Pancreas (tissue), 10 donors: ENCODE results near the gene SLC25A27. TPM values are rescaled to one million over a fixed set of nuclear protein-coding genes. Genes with fewer than 3 reads are reported as not detected.
A peak's percentile ranks its signal among the peaks of the same experiment; 100 is the strongest.

ENCODE experiments used
- ATAC-seq, 4 donors: fragments of 200-7000 bp; cut with Tn5 transposase; one replicate each; pipeline versions ENCODE4 v1.8.0 to v1.9.1; 2020; ENCODE audit warnings: mild to moderate bottlenecking in 4 of 4, moderate library complexity in 4 of 4
- DNase-seq, 6 donors: peaks; one replicate each; pipeline ENCODE4 v3.0.0-alpha.2; 2020
- FAIRE-seq: peaks from 2 replicates; lab custom pipeline; 2012; peaks lifted over from hg19 to GRCh38; lab: Jason Lieb, UNC
- H3K27ac ChIP-seq, 4 donors: fragments of 200-600 bp; sonication (generic); 1 replicate in 3 of 4; 2 replicates in 1 of 4; pipeline versions ENCODE4 v1.5.0 to v1.8.0; 2020
- H3K27me3 ChIP-seq, 4 donors: fragments of 200-600 bp; one replicate each; pipeline ENCODE4 v1.8.0; 2021
- H3K36me3 ChIP-seq, 3 donors: fragments of 200-600 bp; sonication (generic) in 1 of 3; one replicate each; pipeline versions ENCODE4 v1.5.0 to v1.8.0; 2020 to 2021
- H3K4me1 ChIP-seq, 3 donors: fragments of 200-600 bp; one replicate each; pipeline ENCODE4 v1.8.0; 2021
- H3K4me3 ChIP-seq, 4 donors: fragments of 200-600 bp; sonication (generic) in 2 of 4; one replicate each; pipeline versions ENCODE4 v1.5.0 to v1.8.0; 2020 to 2021
- H3K9me3 ChIP-seq, 4 donors: fragments of 200-600 bp; one replicate each; pipeline ENCODE4 v1.8.0; 2021
- WGBS, 2 donors: extraction: QIAGEN DNeasy Blood & Tissue Kit; methylation state at CpG; one replicate each; pipeline ENCODE4 v1.1.7; 2013; 5-methylcytosine and 5-hydroxymethylcytosine counted together
- intact Hi-C, 3 donors: fragments of 100-400 bp; cut with DNase I; formaldehyde crosslinking; loops; one replicate each; pipeline versions ENCODE4 v1.11.1 to v1.14.2; 2022
- polyA plus RNA-seq, 2 donors: library from polyadenylated mRNA; stranded (reverse); fragments of 200-250 nt; gene quantifications; one replicate each; pipeline ENCODE4 v1.2.3, GENCODE V29; 2013
- total RNA-seq, 6 donors: library from RNA; stranded (reverse); fragmentation: NEBNext Ultra II Directional in 4 of 6; extraction: Animal tissue kit (Norgen Biotek cat#: 25700) in 4 of 6; gene quantifications; one replicate each; pipeline versions ENCODE4 v1.2.1 to v1.2.4, GENCODE V29; 2021 to 2023
- TF ChIP-seq, protein P1 (sequence below), 4 donors: fragments of 200-600 bp; sonication (generic) in 3 of 4; IDR thresholded peaks; one replicate each; pipeline versions ENCODE4 v1.5.0 to v1.8.0; 2021; ENCODE audit warnings: antibody characterized with exemption in 4 of 4
- donor health status: healthy with polysubstance abuse.
- donor health status: DM: no; HTN: no; CAD: no; lungs with moderate emphysema.
- donor health status: DM: no; HTN: no; CAD: no.
- donor health status: control.
- donor health status: control.
- donor health status: Bipolar disorder and iron deficiency.
- donor health status: DM: yes; HTN: yes; CAD: no.
- donor health status: DM: no; HTN: no; CAD: no.
- donor health status: DM: no; HTN: no; CAD: no.
- donor health status: DM: yes; HTN: yes; CAD: no.

The SLC25A27 gene
- total and polyA plus RNA-seq, 8 donors = 3.3 to 63.2 (median 10.9) TPM

GRCh38 chr6:46674410-46674809 lies 21.6 kb downstream of the SLC25A27 start:
- ATAC-seq (no peak), DNase-seq (no peak), FAIRE-seq (no peak)
- H3K27ac ChIP-seq = no peak overlapping the region
- H3K4me3 ChIP-seq = no peak overlapping the region
- WGBS, 2 donors = 46 to 55% methylated on average over 1 of the region's 1 CpG
- intact Hi-C loops = no loop called here
- no peaks in the 10 kb centered on the region for H3K27me3 ChIP-seq
- H3K36me3 ChIP-seq = peaks cover 0 to 7% (median 0%) of the 10 kb centered on the region in 3 donors
- H3K4me1 ChIP-seq = no peaks in the 10 kb centered on the region
- TF ChIP-seq, protein P1, sequence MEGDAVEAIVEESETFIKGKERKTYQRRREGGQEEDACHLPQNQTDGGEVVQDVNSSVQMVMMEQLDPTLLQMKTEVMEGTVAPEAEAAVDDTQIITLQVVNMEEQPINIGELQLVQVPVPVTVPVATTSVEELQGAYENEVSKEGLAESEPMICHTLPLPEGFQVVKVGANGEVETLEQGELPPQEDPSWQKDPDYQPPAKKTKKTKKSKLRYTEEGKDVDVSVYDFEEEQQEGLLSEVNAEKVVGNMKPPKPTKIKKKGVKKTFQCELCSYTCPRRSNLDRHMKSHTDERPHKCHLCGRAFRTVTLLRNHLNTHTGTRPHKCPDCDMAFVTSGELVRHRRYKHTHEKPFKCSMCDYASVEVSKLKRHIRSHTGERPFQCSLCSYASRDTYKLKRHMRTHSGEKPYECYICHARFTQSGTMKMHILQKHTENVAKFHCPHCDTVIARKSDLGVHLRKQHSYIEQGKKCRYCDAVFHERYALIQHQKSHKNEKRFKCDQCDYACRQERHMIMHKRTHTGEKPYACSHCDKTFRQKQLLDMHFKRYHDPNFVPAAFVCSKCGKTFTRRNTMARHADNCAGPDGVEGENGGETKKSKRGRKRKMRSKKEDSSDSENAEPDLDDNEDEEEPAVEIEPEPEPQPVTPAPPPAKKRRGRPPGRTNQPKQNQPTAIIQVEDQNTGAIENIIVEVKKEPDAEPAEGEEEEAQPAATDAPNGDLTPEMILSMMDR (IDR thresholded peaks at IDR 0.05) = no peak
- no peaks in the 10 kb centered on the region for H3K9me3 ChIP-seq

DNA sequence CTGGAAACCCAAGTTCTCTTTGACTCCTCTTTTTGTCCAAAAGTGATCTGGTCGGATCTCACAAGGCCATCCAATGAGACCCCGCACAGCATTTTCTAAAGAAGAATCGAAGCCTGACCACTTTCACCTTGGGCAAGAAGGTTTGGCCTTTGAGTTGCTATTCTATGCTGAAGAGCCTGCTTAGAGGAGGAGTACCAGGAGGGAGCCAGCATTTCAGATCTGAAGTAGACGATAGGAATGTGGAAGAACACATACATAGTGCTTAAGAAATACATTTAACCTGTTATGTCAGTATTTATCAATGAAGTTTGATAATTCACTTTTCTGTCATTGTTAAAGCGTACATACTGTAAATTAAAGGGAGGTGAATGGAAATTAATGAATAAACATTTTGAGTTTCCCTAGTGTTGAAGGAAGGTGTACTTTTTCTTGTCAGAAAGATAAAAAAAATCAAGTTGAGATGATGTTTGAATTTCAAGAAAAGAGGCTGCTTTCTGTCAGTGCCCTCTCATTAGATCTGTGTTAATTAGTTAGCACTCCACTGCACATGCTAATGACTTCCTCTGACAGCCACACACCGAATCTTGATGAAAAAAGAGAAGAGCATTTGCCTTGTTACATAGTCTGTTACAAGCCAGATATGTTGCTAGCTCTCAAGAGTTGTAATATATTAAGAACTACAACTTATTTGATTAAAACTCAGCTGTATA lies 24.0 kb downstream of the SLC25A27 start:
- Histone ChIP-seq H3K36me3 (peaks cover 0 to 7% (median 0%) of the 10 kb centered on the region in 3 donors), H3K4me1 (no peaks in the 10 kb centered on the region), H3K9me3 (no peaks in the 10 kb centered on the region), H3K27ac (no peak overlapping the region), H3K27me3 (no peaks in the 10 kb centered on the region), H3K4me3 (no peak overlapping the region)
- TF ChIP-seq, protein P1 (IDR thresholded peaks at IDR 0.05) = no peak
- no peak for ATAC-seq
- DNase-seq = no peak
- WGBS, 2 donors = 90 to 93% methylated on average over 6 of the region's 6 CpGs
- no peak for FAIRE-seq
- intact Hi-C loops = no loop called here

GRCh38 chr6:46677314-46677654 lies 24.5 kb downstream of the SLC25A27 start:
- DNase-seq (no peak), FAIRE-seq (no peak), ATAC-seq (no peak)
- 83 to 86% methylated on average over 4 of the region's 4 CpGs for WGBS, 2 donors
- Histone ChIP-seq H3K4me1 (no peaks in the 10 kb centered on the region), H3K36me3 (peaks cover 0 to 7% (median 0%) of the 10 kb centered on the region in 3 donors), H3K9me3 (no peaks in the 10 kb centered on the region), H3K27ac (no peak overlapping the region), H3K27me3 (no peaks in the 10 kb centered on the region), H3K4me3 (no peak overlapping the region)
- intact Hi-C loops = no loop called here
- TF ChIP-seq, protein P1 (IDR thresholded peaks at IDR 0.05) = no peak

- TF ChIP-seq, protein P1 (IDR thresholded peaks at IDR 0.05) = no peak
- FAIRE-seq (no peak), DNase-seq (no peak), ATAC-seq (no peak)
- 72 to 81% methylated on average over 4 of the region's 4 CpGs for WGBS, 2 donors
- H3K4me3 ChIP-seq = no peak overlapping the region
- no peaks in the 10 kb centered on the region for H3K27me3 ChIP-seq
- no peaks in the 10 kb centered on the region for H3K4me1 ChIP-seq
- H3K9me3 ChIP-seq = no peaks in the 10 kb centered on the region
- H3K36me3 ChIP-seq = no peaks in the 10 kb centered on the region
- intact Hi-C loops = no loop called here
- H3K27ac ChIP-seq = no peak overlapping the region
Observed at GRCh38 chr6:46684771-46685170, 32.0 kb downstream of the SLC25A27 start.

DNA sequence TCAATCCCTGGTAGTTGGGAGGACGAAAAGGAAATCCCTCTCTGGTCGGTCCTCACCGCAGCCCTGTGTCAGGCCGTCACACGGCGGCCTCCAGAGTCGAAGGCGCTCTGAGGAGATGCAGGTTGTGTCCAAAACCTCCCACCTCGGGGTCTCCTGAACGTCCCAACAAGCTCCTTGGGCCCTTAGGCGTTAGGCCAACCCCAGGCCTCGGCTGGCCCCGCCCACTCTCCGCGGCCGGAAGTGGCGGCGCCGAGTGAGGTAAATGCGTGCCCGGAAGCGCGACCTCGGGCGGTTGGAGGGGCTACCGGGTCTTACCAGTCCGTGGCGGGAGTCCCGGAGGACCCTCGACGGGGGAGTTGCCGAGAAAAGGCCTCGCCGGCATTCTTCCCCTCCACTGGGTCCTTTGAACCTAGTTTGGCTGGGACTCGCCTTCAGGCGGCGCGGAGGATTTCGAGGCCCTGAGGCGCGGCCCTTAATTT lies 34.9 kb downstream of the SLC25A27 start, which contains the start of gene TDRD6:
TSS of gene TDRD6 (plus strand) at position 267 of the 479 bp plus-strand sequence. CDS start 244 bp downstream, outside the sequence.
- intact Hi-C loops = no loop called here
- no peak within 1 kb of the TSS for H3K27ac ChIP-seq
- DNase-seq (peak in 1 of 6 donors; percentile 67), FAIRE-seq (no peak), ATAC-seq (no peak)
- WGBS, 2 donors = 79 to 88% methylated on average over 37 to 41 of the region's 41 CpGs
- H3K36me3 ChIP-seq = no peaks in the 10 kb centered on the region
- H3K4me3 ChIP-seq = no peak within 1 kb of the TSS
- no peaks in the 10 kb centered on the region for H3K27me3 ChIP-seq
- H3K9me3 ChIP-seq = no peaks in the 10 kb centered on the region
- TF ChIP-seq, protein P1 (IDR thresholded peaks at IDR 0.05) = no peak
- H3K4me1 ChIP-seq = no peaks in the 10 kb centered on the region
